Esophagus muscularis mucosa (tissue), 4 donors: ENCODE measurements around the gene RAMACL. TPM values are rescaled to one million over a fixed set of nuclear protein-coding genes. Genes with fewer than 3 reads are reported as not detected.

ENCODE experiments used
- DNase-seq: peaks from one replicate; pipeline ENCODE4 v3.0.0-alpha.2; 2017; ENCODE audit errors: extremely low spot score
- H3K27ac ChIP-seq, 4 donors: fragments of 200-600 bp; sonication (generic); replicated peaks in 1 of 4; 1 replicate in 3 of 4; 2 replicates in 1 of 4; pipeline ENCODE4 v1.5.1; 2016 to 2019; ENCODE audit warnings: mild to moderate bottlenecking in 1 of 4
- H3K27me3 ChIP-seq, 4 donors: fragments of 200-600 bp; sonication (generic); one replicate each; pipeline versions ENCODE4 v1.5.1 to v1.6.0; 2016 to 2019
- H3K36me3 ChIP-seq, 4 donors: fragments of 200-600 bp; sonication (generic); one replicate each; pipeline ENCODE4 v1.5.1; 2016 to 2019
- H3K4me1 ChIP-seq, 4 donors: fragments of 200-600 bp; sonication (generic); one replicate each; pipeline ENCODE4 v1.5.1; 2016 to 2019
- H3K4me3 ChIP-seq, 4 donors: fragments of 200-600 bp; sonication (generic); 1 replicate in 2 of 4; 2 replicates in 2 of 4; pipeline ENCODE4 v1.5.1; 2016 to 2019; ENCODE audit warnings: mild to moderate bottlenecking in 4 of 4, moderate library complexity in 1 of 4
- H3K9me3 ChIP-seq, 4 donors: fragments of 200-600 bp; sonication (generic); 1 replicate in 3 of 4; 2 replicates in 1 of 4; pipeline ENCODE4 v1.5.1; 2016 to 2019
- CTCF ChIP-seq, 3 experiments: fragments of 200-600 bp in 2 of 3; fragments of 450-650 bp in 1 of 3; sonication (generic) in 2 of 3; IDR thresholded peaks; one replicate each; pipeline ENCODE4 v1.5.1; 2017 to 2019; ENCODE audit warnings: antibody characterized with exemption in 3 of 3, mild to moderate bottlenecking in 2 of 3, moderate library complexity in 1 of 3
- EP300 ChIP-seq: sonication (generic); formaldehyde crosslinking; IDR thresholded peaks from one replicate; pipeline ENCODE4 v1.6.1; 2017; ENCODE audit warnings: antibody characterized with exemption
- POLR2A ChIP-seq: fragments of 450-650 bp; IDR thresholded peaks from one replicate; pipeline ENCODE4 v1.6.1; 2017; ENCODE audit warnings: antibody characterized with exemption, moderate library complexity, mild to moderate bottlenecking, low read depth
- POLR2AphosphoS5 ChIP-seq, 2 donors: sonication (generic); formaldehyde crosslinking; IDR thresholded peaks; one replicate each; pipeline ENCODE4 v1.6.1; 2017; ENCODE audit warnings: antibody characterized with exemption in 2 of 2
- WGBS: methylation state at CpG from one replicate; pipeline ENCODE4 v1.1.5; 2018; 5-methylcytosine and 5-hydroxymethylcytosine counted together
- intact Hi-C: fragments of 100-400 bp; cut with DNase I; formaldehyde crosslinking; loops from one replicate; pipeline ENCODE4 v1.15.1; 2023
- total RNA-seq, 4 donors: library from RNA; depleted of rRNA; stranded (reverse); fragments of >200 nt; gene quantifications; one replicate each; pipeline versions ENCODE4 v1.1.0 to v1.2.1, GENCODE V29; 2016

The RAMACL gene
- total RNA-seq, 4 donors from 2014 or later = 1.2 to 2.9 (median 2.1) TPM

GRCh38 chr6:166538297-166539010 lies 48.0 kb downstream of the RAMACL start:
- Histone ChIP-seq H3K27me3 (no peaks in the 10 kb centered on the region), H3K4me3 (no peak overlapping the region), H3K9me3 (no peaks in the 10 kb centered on the region), H3K36me3 (peaks cover 0 to 46% (median 33%) of the 10 kb centered on the region in 4 donors), H3K27ac (no peak overlapping the region), H3K4me1 (peaks cover 4 to 22% (median 12%) of the 10 kb centered on the region in 4 donors)
- no peak for DNase-seq
- TF ChIP-seq POLR2A (no peak), CTCF (IDR thresholded peaks at IDR 0.05) (no peak), POLR2AphosphoS5 (IDR thresholded peaks at IDR 0.05) (no peak)
- WGBS = 87% methylated on average over 17 of the region's 17 CpGs
- intact Hi-C loops = no loop called here

GRCh38 chr6:166534658-166535406 lies 51.6 kb downstream of the RAMACL start:
- WGBS = 89% methylated on average over 17 of the region's 17 CpGs
- Histone ChIP-seq H3K9me3 (no peaks in the 10 kb centered on the region), H3K4me3 (no peak overlapping the region), H3K27ac (no peak overlapping the region), H3K27me3 (no peaks in the 10 kb centered on the region), H3K36me3 (peaks cover 15 to 82% (median 62%) of the 10 kb centered on the region in 4 donors), H3K4me1 (peaks cover 0 to 5% (median 0%) of the 10 kb centered on the region in 4 donors)
- intact Hi-C loops = no loop called here
- no peak for TF ChIP-seq CTCF (IDR thresholded peaks at IDR 0.05)
- no peak for TF ChIP-seq EP300
- TF ChIP-seq POLR2AphosphoS5 (IDR thresholded peaks at IDR 0.05) = no peak
- TF ChIP-seq POLR2A = no peak
- DNase-seq = no peak

- 97% methylated on average over 9 of the region's 15 CpGs for WGBS
- peaks cover 15 to 88% (median 66%) of the 10 kb centered on the region in 4 donors for H3K36me3 ChIP-seq
Measured at GRCh38 chr6:166533205-166533824, 53.2 kb downstream of the RAMACL start.

More at GRCh38 chr6:166533205-166533824, 53.2 kb downstream of the RAMACL start:
- intact Hi-C loops = no loop called here
- no peak for TF ChIP-seq POLR2A
- no peak for TF ChIP-seq EP300
- TF ChIP-seq POLR2AphosphoS5 (IDR thresholded peaks at IDR 0.05) = no peak
- TF ChIP-seq CTCF (IDR thresholded peaks at IDR 0.05) = no peak
- H3K4me1 ChIP-seq = no peaks in the 10 kb centered on the region
- H3K9me3 ChIP-seq = no peaks in the 10 kb centered on the region
- H3K27me3 ChIP-seq = no peaks in the 10 kb centered on the region
- H3K4me3 ChIP-seq = no peak overlapping the region
- H3K27ac ChIP-seq = no peak overlapping the region
- no peak for DNase-seq

Other genes starting within 250 kb of the RAMACL start
- gene SFT2D1, start 244.1 kb downstream of the RAMACL start, total RNA-seq = 10 to 100 TPM; 19.8 to 34.9 (median 27.9) TPM
- 10 to 100 TPM; 54.7 to 68.1 (median 63.1) TPM for gene MPC1, start 203.7 kb downstream of the RAMACL start, total RNA-seq
- 100 to 1,000 TPM in 3 of 4 donors, 10 to 100 TPM in 1; 83.9 to 126 (median 112) TPM for gene RPS6KA2, start 40.6 kb upstream of the RAMACL start, total RNA-seq